Measurements from ENCODE around the gene CTRB2. TPM values are rescaled to one million over a fixed set of nuclear protein-coding genes. Genes with fewer than 3 reads are reported as not detected.
"Not testable (repeated sequence)": the region's sequence is repeated elsewhere in the genome, so short reads cannot be mapped to it uniquely, and the experiment has no call there.

Gene CTRB2
- total RNA-seq, 1 donor from 2014 or later: not detected

GRCh38 chr16:75208242-75208825 is 1.4 kb upstream of the CTRB2 start:
- DNase-seq (ENCODE audit: low read depth, low spot score): no peak
- TF ChIP-seq CTCF (conservative IDR thresholded peaks at IDR 0.05): no peak
- H3K27me3 Mint-ChIP-seq (ENCODE audit: low read depth): no peaks in the 10 kb centered on the region
- H3K9me3 Mint-ChIP-seq: no peaks in the 10 kb centered on the region
- no peak overlapping the region for H3K4me3 Mint-ChIP-seq
- H3K27ac Mint-ChIP-seq (ENCODE audit: unreplicated experiment): no peak overlapping the region
- no peaks in the 10 kb centered on the region for H3K36me3 Mint-ChIP-seq (ENCODE audit: low read depth)
- no peaks in the 10 kb centered on the region for H3K4me1 Mint-ChIP-seq

- no peak for TF ChIP-seq CTCF (conservative IDR thresholded peaks at IDR 0.05)
- Mint-ChIP-seq H3K36me3 (ENCODE audit: low read depth) (no peaks in the 10 kb centered on the region), H3K9me3 (no peaks in the 10 kb centered on the region), H3K27me3 (ENCODE audit: low read depth) (no peaks in the 10 kb centered on the region), H3K27ac (ENCODE audit: unreplicated experiment) (no peak overlapping the region), H3K4me3 (no peak overlapping the region), H3K4me1 (no peaks in the 10 kb centered on the region)
- DNase-seq (ENCODE audit: low read depth, low spot score): no peak
Observed at GRCh38 chr16:75207831-75208230, 870 bp upstream of the CTRB2 start.

DNA sequence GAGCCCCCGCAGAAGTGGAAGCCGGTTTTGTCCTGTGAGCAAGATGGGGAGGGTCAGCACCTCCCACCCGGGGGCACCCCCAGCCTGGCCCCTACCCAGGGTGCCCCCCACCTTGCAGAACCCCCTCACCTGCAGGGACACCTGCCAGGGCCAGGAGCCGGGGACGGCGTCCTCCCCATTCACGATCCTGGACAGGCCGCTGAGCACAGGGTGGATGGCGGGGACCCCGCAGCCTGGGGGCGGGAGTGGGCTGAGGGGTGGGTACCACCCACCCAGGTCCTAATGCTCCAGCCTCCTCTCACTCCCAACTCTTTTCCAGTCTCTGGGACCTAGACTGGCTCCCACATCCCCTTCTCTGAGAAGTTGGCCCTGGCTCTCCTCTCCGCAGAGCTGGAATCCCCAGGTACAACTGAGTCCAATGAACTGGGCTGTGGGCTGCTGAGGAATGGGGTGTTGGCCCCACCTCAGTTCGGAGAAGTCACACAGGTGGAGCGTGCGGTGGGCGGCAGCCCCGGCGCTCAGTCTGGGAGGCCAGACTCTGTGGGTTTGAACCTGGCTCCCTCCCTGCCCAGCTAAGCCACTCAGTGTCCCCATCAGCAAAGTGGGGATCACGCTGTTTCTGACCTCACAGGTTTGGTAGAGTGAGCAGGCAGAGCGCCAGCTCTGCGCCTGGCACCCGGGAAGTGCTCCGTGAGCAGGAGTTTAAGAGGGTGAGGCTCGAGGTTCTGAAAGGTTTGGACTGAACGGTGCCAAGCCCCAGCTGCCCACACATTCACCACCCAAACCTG is 806 bp downstream of the CTRB2 start:
- not testable (repeated sequence) for DNase-seq (ENCODE audit: low read depth, low spot score); H3K27me3 Mint-ChIP-seq (ENCODE audit: low read depth); H3K27ac Mint-ChIP-seq (ENCODE audit: unreplicated experiment); H3K9me3 Mint-ChIP-seq; H3K4me3 Mint-ChIP-seq; H3K4me1 Mint-ChIP-seq; H3K36me3 Mint-ChIP-seq (ENCODE audit: low read depth)

DNA sequence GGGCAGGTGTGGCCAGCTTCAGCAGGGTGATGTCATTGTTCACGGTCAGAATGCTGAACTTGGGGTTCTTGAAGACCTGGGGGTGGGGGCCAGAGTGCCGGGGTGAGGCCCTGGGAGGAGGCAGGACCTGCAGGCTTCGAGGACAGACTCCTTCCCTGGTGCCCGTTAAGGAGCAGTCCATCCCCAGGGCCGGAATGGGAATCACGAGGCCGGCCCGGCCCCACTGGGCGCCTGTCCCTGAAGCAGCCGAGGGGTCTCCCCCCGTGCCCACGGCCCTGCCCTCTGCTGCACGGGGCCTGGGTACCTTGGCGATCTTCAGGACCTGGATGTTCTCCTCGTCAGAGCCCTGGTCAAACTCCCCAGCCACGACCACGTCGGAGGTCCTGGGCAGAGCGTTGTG is 1.5 kb downstream of the CTRB2 start:
- H3K27me3 Mint-ChIP-seq (ENCODE audit: low read depth); H3K4me3 Mint-ChIP-seq; H3K36me3 Mint-ChIP-seq (ENCODE audit: low read depth); H3K27ac Mint-ChIP-seq (ENCODE audit: unreplicated experiment); H3K9me3 Mint-ChIP-seq; H3K4me1 Mint-ChIP-seq; DNase-seq (ENCODE audit: low read depth, low spot score): not testable (repeated sequence)

DNA sequence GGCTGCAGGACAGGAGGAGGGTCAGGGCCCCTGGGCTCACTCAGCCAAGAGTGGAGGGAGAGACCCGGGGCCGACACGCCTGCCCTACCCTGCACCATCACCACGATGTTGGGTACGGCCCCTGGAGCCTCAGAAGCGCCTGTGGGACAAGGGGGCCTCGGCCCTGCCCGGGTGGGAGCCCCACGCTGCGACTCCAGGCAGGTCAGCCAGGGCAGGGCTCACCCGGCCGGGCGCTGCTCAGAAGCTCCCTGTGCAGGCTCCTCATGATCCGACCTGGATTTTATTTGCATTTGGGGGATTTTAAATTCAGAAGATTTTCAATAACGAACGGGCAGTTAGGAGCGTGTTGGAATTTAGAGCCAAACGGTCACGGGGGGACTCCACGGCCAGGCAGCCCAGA is 2.1 kb downstream of the CTRB2 start:
- not testable (repeated sequence) for H3K9me3 Mint-ChIP-seq; H3K27me3 Mint-ChIP-seq (ENCODE audit: low read depth); DNase-seq (ENCODE audit: low read depth, low spot score); H3K4me3 Mint-ChIP-seq; H3K36me3 Mint-ChIP-seq (ENCODE audit: low read depth); H3K27ac Mint-ChIP-seq (ENCODE audit: unreplicated experiment); H3K4me1 Mint-ChIP-seq

DNA sequence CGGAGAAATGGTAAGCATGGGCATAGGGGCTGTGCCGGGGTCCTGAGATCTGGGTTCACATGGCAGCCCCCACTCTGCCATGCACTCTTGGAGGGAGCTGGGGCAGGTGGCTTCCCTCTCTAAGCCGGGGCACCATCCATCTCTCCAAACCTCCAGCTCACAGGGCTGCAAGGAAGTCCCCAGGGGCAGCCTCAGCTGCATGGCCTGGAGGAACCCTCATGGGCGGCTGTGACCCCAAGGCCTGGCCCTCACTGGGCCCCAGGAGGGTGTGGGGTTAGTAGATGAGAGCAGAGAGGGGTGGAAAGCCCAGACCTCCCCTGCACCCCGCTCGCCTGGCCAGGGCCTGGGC is 2.6 kb downstream of the CTRB2 start:
- TF ChIP-seq CTCF (conservative IDR thresholded peaks at IDR 0.05): no peak
- Mint-ChIP-seq H3K36me3 (ENCODE audit: low read depth) (no peaks in the 10 kb centered on the region), H3K4me3 (no peak overlapping the region), H3K9me3 (no peaks in the 10 kb centered on the region), H3K27ac (ENCODE audit: unreplicated experiment) (no peak overlapping the region), H3K27me3 (ENCODE audit: low read depth) (no peaks in the 10 kb centered on the region), H3K4me1 (peaks cover 6% of the 10 kb centered on the region)
- DNase-seq (ENCODE audit: low read depth, low spot score): no peak

DNA sequence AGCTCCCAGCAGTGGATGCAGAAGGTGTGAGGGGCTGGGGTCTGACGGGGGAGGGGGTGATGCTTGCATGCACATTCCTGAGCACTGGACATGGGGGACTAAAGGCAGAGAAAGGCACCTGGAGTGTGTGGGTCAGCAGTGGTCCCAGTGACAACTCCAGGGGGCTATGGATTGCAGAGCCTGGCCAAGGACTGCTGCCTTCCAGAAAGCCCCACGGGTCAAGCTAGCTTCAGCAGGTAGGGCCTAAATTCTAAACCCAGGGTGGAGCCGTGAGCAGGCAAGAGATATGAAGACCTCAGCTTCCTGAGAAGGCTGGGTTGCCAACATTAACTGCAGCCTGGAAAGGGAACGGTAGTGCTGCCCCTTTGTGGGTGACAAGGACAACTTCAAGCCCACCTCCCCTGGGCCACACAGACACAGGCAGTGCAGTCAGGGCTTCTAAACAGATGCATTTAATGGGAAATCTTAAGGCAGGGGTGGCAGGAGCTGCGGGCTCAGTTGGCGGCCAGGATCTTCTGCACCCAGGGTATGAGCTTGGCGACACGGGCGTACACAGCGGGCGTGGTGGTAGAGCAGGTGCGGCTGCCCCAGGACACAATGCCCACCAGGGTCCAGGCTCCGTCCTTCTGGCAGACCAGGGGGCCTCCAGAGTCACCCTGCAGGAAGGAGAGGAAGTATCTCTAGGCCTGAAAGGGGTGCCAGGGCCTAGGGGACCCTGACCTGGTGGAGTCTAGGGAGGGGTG is 3.1 kb downstream of the CTRB2 start:
- peaks cover 10% of the 10 kb centered on the region for H3K4me1 Mint-ChIP-seq
- H3K4me3 Mint-ChIP-seq: no peak overlapping the region
- H3K27ac Mint-ChIP-seq (ENCODE audit: unreplicated experiment): peak overlapping the region; percentile 87
- no peak for TF ChIP-seq CTCF (conservative IDR thresholded peaks at IDR 0.05)
- DNase-seq (ENCODE audit: low read depth, low spot score): no peak
- H3K27me3 Mint-ChIP-seq (ENCODE audit: low read depth): no peaks in the 10 kb centered on the region
- no peaks in the 10 kb centered on the region for H3K36me3 Mint-ChIP-seq (ENCODE audit: low read depth)
- no peaks in the 10 kb centered on the region for H3K9me3 Mint-ChIP-seq
